ENCODE measurements around the gene NLK. TPM values are rescaled to one million over a fixed set of nuclear protein-coding genes. Genes with fewer than 3 reads are reported as not detected.

Gene NLK
- total RNA-seq, 1 donor from 2014 or later, result 13.3 TPM

DNA sequence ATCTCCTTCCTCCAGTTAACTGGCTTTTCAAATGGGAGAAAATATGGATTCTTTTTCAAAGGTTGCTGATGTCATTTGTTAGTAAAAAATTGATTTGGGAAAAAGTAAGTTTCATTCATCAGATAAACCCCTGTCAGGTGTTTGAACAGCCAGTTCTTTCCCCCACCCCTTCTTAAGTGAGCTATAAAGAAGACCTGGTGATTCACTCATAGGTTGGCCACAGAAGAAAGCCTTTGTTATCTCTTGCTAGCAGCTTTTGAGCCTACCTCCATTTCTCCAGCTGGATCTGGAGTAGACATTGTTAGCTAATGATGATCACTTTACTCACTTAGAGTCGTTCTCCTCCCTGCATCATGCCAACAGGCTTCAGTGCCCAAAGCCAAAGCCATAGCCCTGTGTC, 63.0 kb downstream of the NLK start:
- Histone ChIP-seq H3K4me3 (no peak overlapping the region), H3K9me3 (no peaks in the 10 kb centered on the region), H3K27ac (no peak overlapping the region), H3K4me1 (no peaks in the 10 kb centered on the region), H3K27me3 (no peaks in the 10 kb centered on the region), H3K36me3 (no peaks in the 10 kb centered on the region)
- no peak for DNase-seq (ENCODE audit: extremely low spot score in 2 of 2)
- TF ChIP-seq POLR2AphosphoS5 (IDR thresholded peaks at IDR 0.05; ENCODE audit: insufficient read depth in 1 of 2, low read depth in 1 of 2) (no peak), POLR2A (IDR thresholded peaks at IDR 0.05) (no peak)
- intact Hi-C loops (cut with DNase I), result no loop called here

DNA sequence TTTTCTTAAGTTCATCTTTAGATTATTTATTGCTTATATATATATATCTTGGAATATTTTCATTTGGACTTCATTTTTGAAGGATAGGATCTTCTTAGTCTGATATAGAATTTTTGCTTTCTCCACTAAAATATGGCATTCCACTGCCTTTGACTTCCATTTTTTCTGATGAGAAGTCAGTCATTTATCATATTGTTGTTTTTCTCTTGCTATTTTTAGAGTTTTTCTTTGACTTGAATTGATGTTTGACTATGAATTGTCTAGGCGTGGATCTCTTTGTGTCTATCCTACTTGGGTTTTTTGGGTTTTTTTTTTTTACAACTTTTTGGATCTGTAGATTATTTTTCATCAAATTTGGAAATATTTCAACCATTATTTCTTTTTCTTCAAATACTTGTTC, 67.7 kb downstream of the NLK start:
- Histone ChIP-seq H3K4me3 (no peak overlapping the region), H3K27me3 (no peaks in the 10 kb centered on the region), H3K27ac (no peak overlapping the region), H3K4me1 (peaks cover 18% of the 10 kb centered on the region), H3K9me3 (no peaks in the 10 kb centered on the region), H3K36me3 (no peaks in the 10 kb centered on the region)
- no peak for TF ChIP-seq POLR2AphosphoS5 (IDR thresholded peaks at IDR 0.05; ENCODE audit: insufficient read depth in 1 of 2, low read depth in 1 of 2)
- TF ChIP-seq POLR2A (IDR thresholded peaks at IDR 0.05), result no peak
- TF ChIP-seq, protein P1, sequence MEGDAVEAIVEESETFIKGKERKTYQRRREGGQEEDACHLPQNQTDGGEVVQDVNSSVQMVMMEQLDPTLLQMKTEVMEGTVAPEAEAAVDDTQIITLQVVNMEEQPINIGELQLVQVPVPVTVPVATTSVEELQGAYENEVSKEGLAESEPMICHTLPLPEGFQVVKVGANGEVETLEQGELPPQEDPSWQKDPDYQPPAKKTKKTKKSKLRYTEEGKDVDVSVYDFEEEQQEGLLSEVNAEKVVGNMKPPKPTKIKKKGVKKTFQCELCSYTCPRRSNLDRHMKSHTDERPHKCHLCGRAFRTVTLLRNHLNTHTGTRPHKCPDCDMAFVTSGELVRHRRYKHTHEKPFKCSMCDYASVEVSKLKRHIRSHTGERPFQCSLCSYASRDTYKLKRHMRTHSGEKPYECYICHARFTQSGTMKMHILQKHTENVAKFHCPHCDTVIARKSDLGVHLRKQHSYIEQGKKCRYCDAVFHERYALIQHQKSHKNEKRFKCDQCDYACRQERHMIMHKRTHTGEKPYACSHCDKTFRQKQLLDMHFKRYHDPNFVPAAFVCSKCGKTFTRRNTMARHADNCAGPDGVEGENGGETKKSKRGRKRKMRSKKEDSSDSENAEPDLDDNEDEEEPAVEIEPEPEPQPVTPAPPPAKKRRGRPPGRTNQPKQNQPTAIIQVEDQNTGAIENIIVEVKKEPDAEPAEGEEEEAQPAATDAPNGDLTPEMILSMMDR (IDR thresholded peaks at IDR 0.05), result no peak
- intact Hi-C loops (cut with DNase I), result no loop called here
- DNase-seq (ENCODE audit: extremely low spot score in 2 of 2), result no peak

DNA sequence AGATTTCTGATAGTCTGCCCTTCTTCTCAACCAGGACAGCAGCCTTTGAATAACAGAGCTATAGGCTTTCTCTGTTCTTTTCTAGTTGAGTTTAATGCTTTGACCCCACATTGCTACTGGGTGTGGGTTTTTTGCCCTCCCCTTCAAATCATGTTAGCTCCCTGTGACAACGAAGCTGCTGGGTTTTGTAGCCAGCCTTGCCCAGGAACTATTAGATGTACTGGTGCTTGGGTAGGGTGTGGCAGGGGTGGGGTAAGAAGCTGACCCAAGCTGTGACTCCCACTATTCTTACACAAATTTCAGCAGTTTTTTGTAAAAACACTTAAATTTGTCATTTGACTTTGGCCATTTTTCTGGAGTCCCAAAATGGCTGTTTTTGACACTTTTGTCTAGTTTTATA, 69.7 kb downstream of the NLK start:
- Histone ChIP-seq H3K9me3 (no peaks in the 10 kb centered on the region), H3K27ac (peak overlapping the region; percentile 9), H3K4me3 (no peak overlapping the region), H3K4me1 (peaks cover 18% of the 10 kb centered on the region), H3K36me3 (no peaks in the 10 kb centered on the region), H3K27me3 (no peaks in the 10 kb centered on the region)
- no peak for DNase-seq (ENCODE audit: extremely low spot score in 2 of 2)
- intact Hi-C loops (cut with DNase I), result no loop called here
- no peak for TF ChIP-seq POLR2A (IDR thresholded peaks at IDR 0.05)
- no peak for TF ChIP-seq POLR2AphosphoS5 (IDR thresholded peaks at IDR 0.05; ENCODE audit: insufficient read depth in 1 of 2, low read depth in 1 of 2)
- TF ChIP-seq, protein P1 (IDR thresholded peaks at IDR 0.05), result no peak

DNA sequence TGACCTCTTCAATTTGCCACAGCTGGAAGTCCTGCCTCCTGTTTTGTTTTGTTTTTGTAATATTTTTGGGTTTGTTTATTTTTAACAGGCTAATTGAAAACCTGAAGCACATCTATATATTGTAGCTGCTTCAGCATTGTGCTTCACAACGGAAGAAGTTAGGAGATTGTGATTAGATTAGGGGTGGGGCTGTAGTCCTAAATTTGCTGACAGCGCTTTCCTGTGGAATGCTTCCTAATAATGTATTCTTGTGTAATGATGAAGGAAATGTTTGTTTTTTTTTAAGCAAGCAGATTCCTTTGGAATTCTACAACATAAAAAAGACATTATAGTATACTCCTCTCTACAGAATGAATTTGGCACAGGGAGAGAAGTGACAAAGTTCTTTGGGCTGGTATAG, 70.1 kb downstream of the NLK start:
- peak overlapping the region; percentile 9 for H3K27ac ChIP-seq
- DNase-seq (ENCODE audit: extremely low spot score in 2 of 2), result no peak

DNA sequence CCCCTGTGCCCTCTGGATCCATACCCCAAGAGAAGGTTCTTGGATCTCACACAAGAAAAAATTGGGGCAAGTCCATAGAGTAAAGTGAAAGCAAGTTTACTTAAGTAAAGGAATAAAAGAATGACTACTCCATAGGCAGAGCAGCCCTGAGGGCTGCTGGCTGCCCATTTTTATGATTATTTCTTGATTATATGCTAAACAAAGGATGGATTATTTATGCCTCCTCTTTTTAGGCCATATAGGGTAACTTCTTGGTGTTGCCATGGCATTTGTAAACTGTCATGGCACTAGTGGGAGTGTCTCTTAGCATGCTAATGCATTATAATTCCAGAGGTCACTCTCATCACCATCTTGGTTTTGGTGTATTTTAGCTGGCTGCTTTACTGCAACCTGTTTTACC, 70.8 kb downstream of the NLK start:
- intact Hi-C loops (cut with DNase I), result no loop called here

More for the DNA sequence above, 70.1 kb downstream of the NLK start:
- H3K36me3 ChIP-seq, result no peaks in the 10 kb centered on the region
- no peak overlapping the region for H3K4me3 ChIP-seq
- no peaks in the 10 kb centered on the region for H3K9me3 ChIP-seq
- intact Hi-C loops (cut with DNase I), result no loop called here
- no peaks in the 10 kb centered on the region for H3K27me3 ChIP-seq
- TF ChIP-seq, protein P1 (IDR thresholded peaks at IDR 0.05), result no peak
- TF ChIP-seq POLR2A (IDR thresholded peaks at IDR 0.05) (no peak), POLR2AphosphoS5 (IDR thresholded peaks at IDR 0.05; ENCODE audit: insufficient read depth in 1 of 2, low read depth in 1 of 2) (no peak)
- H3K4me1 ChIP-seq, result peaks cover 18% of the 10 kb centered on the region

More for the DNA sequence above, 70.8 kb downstream of the NLK start:
- TF ChIP-seq POLR2AphosphoS5 (IDR thresholded peaks at IDR 0.05; ENCODE audit: insufficient read depth in 1 of 2, low read depth in 1 of 2) (no peak), POLR2A (IDR thresholded peaks at IDR 0.05) (no peak)
- TF ChIP-seq, protein P1 (IDR thresholded peaks at IDR 0.05), result no peak
- no peaks in the 10 kb centered on the region for H3K9me3 ChIP-seq
- no peak for DNase-seq (ENCODE audit: extremely low spot score in 2 of 2)
- H3K36me3 ChIP-seq, result no peaks in the 10 kb centered on the region
- no peak overlapping the region for H3K4me3 ChIP-seq
- H3K27ac ChIP-seq, result no peak overlapping the region
- no peaks in the 10 kb centered on the region for H3K27me3 ChIP-seq
- peaks cover 18% of the 10 kb centered on the region for H3K4me1 ChIP-seq
